Measurements from ENCODE around the gene SLC4A3. TPM values are rescaled to one million over a fixed set of nuclear protein-coding genes. Genes with fewer than 3 reads are reported as not detected.
A peak's percentile ranks its signal among the peaks of the same experiment; 100 is the strongest.

Gene SLC4A3
- total and polyA plus RNA-seq, 2 donors from 2014 or later, result 4.9 to 5.2 TPM

DNA sequence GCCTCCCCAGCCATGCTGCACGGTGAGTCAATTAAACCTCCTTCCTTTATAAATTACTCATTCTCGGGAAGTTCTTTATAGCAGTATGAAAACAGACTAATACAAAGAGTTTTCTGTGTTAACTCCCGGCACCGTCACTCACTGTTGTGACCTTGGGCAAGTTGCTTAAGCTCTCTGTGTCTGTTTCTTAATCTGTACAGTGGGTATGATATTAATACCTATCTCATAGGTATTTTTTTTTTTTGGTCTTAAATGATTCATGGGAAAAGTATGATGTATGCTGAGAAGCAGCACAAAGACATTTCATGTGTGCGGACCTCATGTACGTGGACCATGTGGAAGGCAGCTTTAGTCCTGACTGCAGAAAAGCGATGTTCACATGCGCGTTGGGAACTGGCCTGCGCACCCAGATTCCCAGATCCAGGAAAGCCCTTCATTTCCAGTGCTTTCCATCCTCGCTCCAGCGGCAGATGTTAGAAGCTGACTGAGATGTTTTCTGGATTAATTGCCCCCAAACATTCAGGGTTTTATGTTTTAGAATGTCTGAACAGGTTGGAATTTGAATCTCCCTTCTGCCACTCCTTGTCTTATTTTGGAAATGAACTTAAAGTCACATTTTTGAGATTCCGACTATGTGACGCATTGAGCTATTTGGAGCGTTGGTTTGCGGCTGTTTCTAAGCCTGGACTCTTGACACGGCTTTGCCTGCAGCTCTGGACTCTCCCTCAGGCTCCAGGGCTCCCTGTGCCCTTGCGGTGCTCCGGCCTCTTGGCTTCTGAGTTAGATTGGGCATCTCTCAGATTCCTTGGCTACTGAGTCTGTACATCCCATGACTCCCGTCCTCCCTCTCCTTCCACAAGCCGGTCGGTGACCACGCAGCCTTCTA, 61.4 kb downstream of the SLC4A3 start:
- Histone ChIP-seq H3K27ac (ENCODE audit: low read depth in 2 of 2, low read length in 2 of 2) (no peak overlapping the region), H3K9me3 (ENCODE audit: control insufficient read depth in 2 of 3, insufficient read depth in 1 of 3, low read length in 3 of 3) (no peaks in the 10 kb centered on the region), H3K27me3 (ENCODE audit: control insufficient read depth, insufficient read depth, low read length) (no peaks in the 10 kb centered on the region), H3K9ac (ENCODE audit: low read length in 3 of 3) (no peak overlapping the region), H3K36me3 (ENCODE audit: control insufficient read depth in 2 of 3, insufficient read depth in 3 of 3, low read length in 3 of 3) (no peaks in the 10 kb centered on the region), H3K4me1 (ENCODE audit: control insufficient read depth in 2 of 3, insufficient read depth in 2 of 3, low read depth in 1 of 3, low read length in 3 of 3) (peaks cover 0 to 10% (median 0%) of the 10 kb centered on the region in 3 donors), H3K4me3 (ENCODE audit: low read length in 3 of 3) (peak overlapping the region in 1 of 3 donors; percentile 1)
- intact Hi-C loops (cut with DNase I), result no loop called here
- FAIRE-seq (no peak), DNase-seq (peak in 2 of 5 donors; percentile 77 to 79)
- TF ChIP-seq, protein P1, sequence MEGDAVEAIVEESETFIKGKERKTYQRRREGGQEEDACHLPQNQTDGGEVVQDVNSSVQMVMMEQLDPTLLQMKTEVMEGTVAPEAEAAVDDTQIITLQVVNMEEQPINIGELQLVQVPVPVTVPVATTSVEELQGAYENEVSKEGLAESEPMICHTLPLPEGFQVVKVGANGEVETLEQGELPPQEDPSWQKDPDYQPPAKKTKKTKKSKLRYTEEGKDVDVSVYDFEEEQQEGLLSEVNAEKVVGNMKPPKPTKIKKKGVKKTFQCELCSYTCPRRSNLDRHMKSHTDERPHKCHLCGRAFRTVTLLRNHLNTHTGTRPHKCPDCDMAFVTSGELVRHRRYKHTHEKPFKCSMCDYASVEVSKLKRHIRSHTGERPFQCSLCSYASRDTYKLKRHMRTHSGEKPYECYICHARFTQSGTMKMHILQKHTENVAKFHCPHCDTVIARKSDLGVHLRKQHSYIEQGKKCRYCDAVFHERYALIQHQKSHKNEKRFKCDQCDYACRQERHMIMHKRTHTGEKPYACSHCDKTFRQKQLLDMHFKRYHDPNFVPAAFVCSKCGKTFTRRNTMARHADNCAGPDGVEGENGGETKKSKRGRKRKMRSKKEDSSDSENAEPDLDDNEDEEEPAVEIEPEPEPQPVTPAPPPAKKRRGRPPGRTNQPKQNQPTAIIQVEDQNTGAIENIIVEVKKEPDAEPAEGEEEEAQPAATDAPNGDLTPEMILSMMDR (IDR thresholded peaks at IDR 0.05; ENCODE audit: borderline replicate concordance, extremely low read depth, insufficient read depth), result no peak

DNA sequence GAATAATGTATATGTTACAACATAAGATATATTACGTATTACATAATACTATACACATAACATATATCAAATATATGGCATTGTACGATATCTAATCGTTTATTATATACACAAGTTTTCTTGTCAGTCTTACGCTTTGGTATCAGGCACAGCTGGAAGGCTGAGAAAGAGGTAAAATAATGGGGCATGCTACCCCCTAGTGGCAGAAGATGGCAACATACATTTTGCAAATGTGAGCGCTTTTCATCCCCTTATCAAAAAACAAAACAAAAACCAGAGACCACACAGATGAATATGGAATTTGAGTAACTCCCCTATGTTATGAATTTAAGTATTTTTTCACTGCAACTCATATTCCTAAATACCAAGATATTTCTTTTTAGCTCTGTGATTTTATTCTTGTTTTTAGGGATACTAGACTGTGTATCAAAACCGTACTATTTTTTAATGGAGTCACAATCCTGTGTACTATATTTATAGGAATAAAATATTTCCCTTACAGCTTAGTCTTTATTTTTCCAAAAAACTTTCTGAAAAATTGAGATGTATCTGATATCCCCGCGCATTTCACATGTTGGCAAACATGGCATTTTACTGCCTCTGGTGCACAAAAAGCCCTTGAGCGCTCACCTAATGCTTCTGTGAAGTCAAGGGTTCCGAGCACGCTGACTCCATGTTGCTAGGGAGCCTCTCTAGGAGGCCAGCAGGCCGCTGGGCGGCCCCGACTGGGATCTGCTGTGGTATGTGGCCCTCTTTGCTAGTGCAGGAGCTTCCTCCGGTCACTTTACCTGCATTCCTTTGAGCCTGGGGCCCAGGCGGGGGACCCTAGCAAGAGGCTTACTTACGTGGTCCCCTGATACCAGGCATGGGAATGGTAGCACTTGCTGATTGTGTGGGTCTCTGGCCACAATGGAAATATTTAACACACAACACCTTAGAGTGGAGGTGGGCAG, 62.5 kb downstream of the SLC4A3 start:
- H3K27me3 ChIP-seq (ENCODE audit: control insufficient read depth, insufficient read depth, low read length), result no peaks in the 10 kb centered on the region
- DNase-seq, result peak in 4 of 5 donors; percentile 68 to 88 (median 72)
- H3K4me1 ChIP-seq (ENCODE audit: control insufficient read depth in 2 of 3, insufficient read depth in 2 of 3, low read depth in 1 of 3, low read length in 3 of 3), result peaks cover 0 to 7% (median 0%) of the 10 kb centered on the region in 3 donors
- intact Hi-C loops (cut with DNase I), result no loop called here
- TF ChIP-seq, protein P1 (IDR thresholded peaks at IDR 0.05; ENCODE audit: borderline replicate concordance, extremely low read depth, insufficient read depth), result peak; percentile 74
- H3K9ac ChIP-seq (ENCODE audit: low read length in 3 of 3), result no peak overlapping the region
- H3K36me3 ChIP-seq (ENCODE audit: control insufficient read depth in 2 of 3, insufficient read depth in 3 of 3, low read length in 3 of 3), result no peaks in the 10 kb centered on the region
- H3K4me3 ChIP-seq (ENCODE audit: low read length in 3 of 3), result no peak overlapping the region
- H3K9me3 ChIP-seq (ENCODE audit: control insufficient read depth in 2 of 3, insufficient read depth in 1 of 3, low read length in 3 of 3), result no peaks in the 10 kb centered on the region
- FAIRE-seq, result peak; percentile 93
- H3K27ac ChIP-seq (ENCODE audit: low read depth in 2 of 2, low read length in 2 of 2), result no peak overlapping the region

DNA sequence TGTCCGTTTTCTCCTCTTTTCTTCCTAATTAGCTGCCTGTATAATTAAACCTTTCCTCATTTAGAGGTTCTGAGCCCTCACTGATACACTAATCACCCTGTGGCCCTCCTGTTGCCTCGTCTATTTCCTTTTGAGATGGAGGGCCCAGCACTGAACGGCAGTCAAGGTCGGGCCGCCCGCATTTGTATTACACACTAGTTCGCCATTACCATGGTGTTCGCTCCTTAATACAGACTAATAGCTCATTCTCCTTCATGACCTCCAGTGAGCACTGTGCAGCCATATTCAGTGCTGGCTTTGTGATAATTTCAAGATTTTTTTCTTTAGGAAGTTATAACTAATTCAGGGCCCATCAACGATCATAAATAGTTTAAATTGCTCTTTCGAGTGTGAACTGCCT, 64.1 kb downstream of the SLC4A3 start:
- H3K36me3 ChIP-seq (ENCODE audit: control insufficient read depth in 2 of 3, insufficient read depth in 3 of 3, low read length in 3 of 3), result no peaks in the 10 kb centered on the region
- no peak overlapping the region for H3K4me3 ChIP-seq (ENCODE audit: low read length in 3 of 3)
- no peak overlapping the region for H3K27ac ChIP-seq (ENCODE audit: low read depth in 2 of 2, low read length in 2 of 2)
- H3K27me3 ChIP-seq (ENCODE audit: control insufficient read depth, insufficient read depth, low read length), result no peaks in the 10 kb centered on the region
- H3K4me1 ChIP-seq (ENCODE audit: control insufficient read depth in 2 of 3, insufficient read depth in 2 of 3, low read depth in 1 of 3, low read length in 3 of 3), result peaks cover 0 to 5% (median 0%) of the 10 kb centered on the region in 3 donors
- TF ChIP-seq, protein P1 (IDR thresholded peaks at IDR 0.05; ENCODE audit: borderline replicate concordance, extremely low read depth, insufficient read depth), result no peak
- no peaks in the 10 kb centered on the region for H3K9me3 ChIP-seq (ENCODE audit: control insufficient read depth in 2 of 3, insufficient read depth in 1 of 3, low read length in 3 of 3)
- intact Hi-C loops (cut with DNase I), result no loop called here
- DNase-seq (peak in 1 of 5 donors; percentile 18), FAIRE-seq (no peak)
- H3K9ac ChIP-seq (ENCODE audit: low read length in 3 of 3), result no peak overlapping the region

Other genes with a start within 250 kb of the SLC4A3 start
- 53.3 TPM for gene DNPEP, start 239.7 kb upstream of the SLC4A3 start, total RNA-seq
- gene DNPEP, start 239.7 kb upstream of the SLC4A3 start, polyA plus RNA-seq (ENCODE audit: insufficient read depth, low read depth, low replicate concordance), result 71.0 TPM
- gene DES, start 209.3 kb upstream of the SLC4A3 start, total RNA-seq, result 74.2 TPM
- 30.0 TPM for gene DES, start 209.3 kb upstream of the SLC4A3 start, polyA plus RNA-seq (ENCODE audit: insufficient read depth, low read depth, low replicate concordance)
- 26.6 TPM for gene SPEG, start 192.8 kb upstream of the SLC4A3 start, total RNA-seq
- gene SPEG, start 192.8 kb upstream of the SLC4A3 start, polyA plus RNA-seq (ENCODE audit: insufficient read depth, low read depth, low replicate concordance), result 13.1 TPM
- gene GMPPA, start 128.7 kb upstream of the SLC4A3 start, total RNA-seq, result 33.9 TPM
- gene GMPPA, start 128.7 kb upstream of the SLC4A3 start, polyA plus RNA-seq (ENCODE audit: insufficient read depth, low read depth, low replicate concordance), result 53.1 TPM
- not detected for gene ASIC4, start 113.1 kb upstream of the SLC4A3 start, total RNA-seq
- gene ASIC4, start 113.1 kb upstream of the SLC4A3 start, polyA plus RNA-seq (ENCODE audit: insufficient read depth, low read depth, low replicate concordance), result not detected
- gene CHPF, start 83.8 kb upstream of the SLC4A3 start, total RNA-seq, result 59.5 TPM
- 57.3 TPM for gene CHPF, start 83.8 kb upstream of the SLC4A3 start, polyA plus RNA-seq (ENCODE audit: insufficient read depth, low read depth, low replicate concordance)
- gene TMEM198, start 83.6 kb upstream of the SLC4A3 start, total RNA-seq, result 4.5 TPM
- 4.2 TPM for gene TMEM198, start 83.6 kb upstream of the SLC4A3 start, polyA plus RNA-seq (ENCODE audit: insufficient read depth, low read depth, low replicate concordance)
- gene OBSL1, start 56.1 kb upstream of the SLC4A3 start, total RNA-seq, result 123 TPM
- gene OBSL1, start 56.1 kb upstream of the SLC4A3 start, polyA plus RNA-seq (ENCODE audit: insufficient read depth, low read depth, low replicate concordance), result 89.5 TPM
- gene INHA, start 55.3 kb upstream of the SLC4A3 start, total RNA-seq, result 1.2 TPM
- gene INHA, start 55.3 kb upstream of the SLC4A3 start, polyA plus RNA-seq (ENCODE audit: insufficient read depth, low read depth, low replicate concordance), result 2.5 TPM
- gene STK11IP, start 29.8 kb upstream of the SLC4A3 start, total RNA-seq, result 33.7 TPM
- 12.5 TPM for gene STK11IP, start 29.8 kb upstream of the SLC4A3 start, polyA plus RNA-seq (ENCODE audit: insufficient read depth, low read depth, low replicate concordance)

All from kidney (tissue), 14 donors.